NCI-H1092 (cell line): ENCODE measurements around the gene HDAC7.

Experiments
- DNase-seq: peaks from one replicate; lab custom pipeline; 2025; lab: John Stamatoyannopoulos, UW

HDAC7 gene

DNA sequence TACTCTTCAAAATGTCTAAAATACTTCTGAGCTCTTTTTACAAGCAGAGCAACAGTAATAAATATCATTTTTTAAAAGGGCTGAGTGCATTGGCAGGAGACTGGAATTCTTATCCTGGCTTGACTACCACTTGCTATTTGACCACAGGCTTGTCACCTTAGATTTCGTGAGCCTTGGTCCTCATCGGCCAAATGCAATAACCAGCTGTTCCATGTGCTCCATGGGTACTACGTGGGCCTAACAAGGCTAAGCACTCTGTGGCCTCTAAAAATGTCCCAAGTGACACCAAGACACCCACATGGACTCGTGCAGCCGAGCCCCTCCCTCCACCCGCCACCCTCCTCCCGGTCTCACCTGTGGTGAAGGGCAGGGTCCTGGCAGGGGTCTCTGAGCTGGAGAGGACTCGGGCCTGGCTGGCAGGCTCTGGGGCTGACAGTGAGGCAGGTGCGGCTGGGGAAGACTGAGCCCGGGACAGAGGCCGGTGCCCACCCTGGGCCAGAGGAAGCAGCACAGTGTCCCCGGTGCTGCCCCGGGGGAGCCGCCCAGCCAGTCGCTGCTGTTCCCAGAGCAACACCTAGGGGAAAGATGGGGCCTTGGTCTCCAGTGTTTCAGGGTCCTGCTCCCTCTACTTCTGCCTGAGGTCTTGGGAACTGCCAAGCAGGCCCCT, 26.6 kb downstream of the HDAC7 start:
- no peak for DNase-seq

DNA sequence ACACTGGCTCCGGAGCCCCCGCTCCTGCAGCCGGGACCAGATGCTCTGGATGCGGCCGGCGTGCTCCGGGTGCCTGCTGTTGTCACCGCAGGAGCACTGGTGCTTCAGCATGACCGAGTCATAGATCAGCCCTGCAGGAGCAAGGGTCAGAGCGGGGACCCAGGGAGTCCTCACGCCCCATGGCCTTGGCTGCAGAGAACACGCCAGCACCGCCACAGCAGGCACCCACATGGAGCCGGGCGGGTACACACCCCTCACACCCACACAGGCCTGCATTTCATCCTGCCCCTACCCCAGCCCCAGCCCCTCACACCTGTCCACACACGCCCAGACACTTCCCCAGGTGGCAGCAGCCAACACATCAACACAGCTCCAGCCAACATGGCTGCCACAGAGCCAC, 27.8 kb downstream of the HDAC7 start:
- DNase-seq: no peak

GRCh38 chr12:47791351-47791746, 28.4 kb downstream of the HDAC7 start:
- no peak for DNase-seq

DNA sequence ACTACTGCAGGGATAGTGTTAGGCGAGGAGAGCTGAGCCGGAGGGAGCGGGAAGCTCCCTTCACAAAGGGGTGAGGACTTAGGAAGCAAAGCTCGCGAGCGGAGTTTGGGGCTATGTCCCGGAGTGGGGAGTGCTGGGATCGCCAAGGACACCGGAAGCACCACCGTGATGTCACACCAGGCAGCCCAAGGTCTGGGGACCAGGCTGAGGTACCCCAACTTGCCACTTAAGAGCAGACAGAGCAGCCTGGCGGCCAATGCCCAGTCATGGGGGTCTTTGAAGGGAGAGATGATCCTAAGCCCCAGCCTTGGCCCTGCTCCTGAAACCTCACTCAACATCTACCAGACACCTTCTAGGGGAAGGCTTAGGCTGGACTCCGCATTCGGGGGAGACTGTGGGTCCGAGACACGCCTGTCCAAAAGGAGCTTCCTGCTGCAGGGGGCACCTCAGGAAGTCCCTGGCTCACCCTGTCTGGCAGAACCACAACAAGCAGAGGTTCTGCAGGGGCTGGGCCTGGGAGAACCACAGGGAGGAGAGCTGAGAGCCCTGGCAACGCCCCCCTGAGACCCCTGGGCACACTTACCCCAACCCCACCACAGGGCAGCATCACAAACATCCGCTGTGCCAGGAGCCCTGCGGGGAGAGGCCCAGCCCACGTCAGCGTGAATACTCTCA, 28.9 kb downstream of the HDAC7 start:
- no peak for DNase-seq

DNA sequence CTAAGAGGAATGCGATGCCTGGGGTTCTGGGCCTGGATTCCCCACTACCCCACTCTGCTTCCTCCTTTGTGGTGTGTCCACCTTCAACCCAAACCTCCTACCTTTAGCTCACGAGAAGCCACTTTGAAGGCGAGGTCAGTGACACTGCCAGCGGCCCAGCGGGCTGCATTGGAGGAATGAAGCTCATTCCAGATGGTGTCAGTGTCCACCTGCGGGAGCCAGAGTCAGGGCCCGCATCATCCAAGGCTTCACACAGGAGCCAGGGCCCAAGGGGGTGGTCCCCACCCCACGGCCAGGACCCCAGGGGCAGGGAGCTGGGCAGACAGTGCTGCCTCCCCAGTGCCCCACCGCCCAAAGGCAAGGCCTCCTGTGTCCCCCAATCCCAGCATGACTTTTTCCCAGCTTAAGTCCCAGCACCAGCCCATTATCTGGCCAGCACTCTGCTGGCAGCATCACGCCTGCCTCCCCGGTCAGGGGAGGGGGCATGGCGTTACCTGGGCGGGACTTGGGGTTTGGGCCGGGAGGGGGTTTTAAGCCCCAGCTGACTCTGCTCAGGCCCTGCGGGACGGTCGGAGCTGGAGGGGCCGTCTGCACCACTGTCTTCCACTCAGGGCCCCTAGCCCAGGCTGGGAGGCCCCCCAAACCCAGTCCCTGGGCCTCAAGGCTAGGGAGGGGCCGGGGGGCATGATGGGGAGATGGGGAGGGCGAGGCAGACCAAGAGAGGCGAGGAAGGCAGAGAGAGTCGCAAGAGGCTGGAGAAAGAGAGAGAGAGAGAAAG, 29.8 kb downstream of the HDAC7 start:
- no peak for DNase-seq

- DNase-seq: no peak
These were observed 30.6 kb downstream of the HDAC7 start for GRCh38 chr12:47789141-47789540.

DNA sequence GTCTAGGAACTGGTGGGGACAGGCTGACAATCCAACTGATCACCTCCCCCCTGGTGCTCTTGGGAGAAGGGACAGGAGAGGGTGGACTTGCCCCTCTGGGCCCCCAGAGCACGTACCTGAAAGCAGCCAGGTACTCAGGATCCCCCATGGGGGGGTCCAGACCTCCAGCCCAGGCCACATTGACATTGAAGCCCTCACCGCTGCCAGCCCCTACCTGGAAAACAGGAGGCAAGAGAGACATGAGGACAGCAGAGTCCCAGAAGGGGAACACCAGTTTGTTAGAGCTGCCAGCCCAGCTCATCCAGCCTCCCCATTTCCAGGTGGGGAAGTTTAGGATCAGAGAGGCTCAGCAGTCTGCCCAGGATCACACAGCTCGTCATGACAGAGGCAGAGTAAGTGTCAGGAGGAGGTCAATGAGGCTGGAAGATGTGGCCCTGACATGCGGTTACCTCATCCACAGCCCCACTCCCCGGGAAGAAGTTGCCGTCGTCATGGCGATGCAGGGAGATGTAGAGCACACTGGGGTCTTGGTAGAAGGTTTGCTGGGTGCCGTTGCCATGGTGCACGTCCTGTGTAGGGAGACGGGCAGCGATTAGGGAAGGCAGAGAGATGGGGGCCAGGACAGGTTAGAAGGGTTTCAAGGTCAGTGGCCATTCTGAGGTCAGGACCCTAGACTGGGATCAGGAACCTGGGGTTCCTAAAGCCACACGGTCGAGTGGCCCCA, 31.9 kb downstream of the HDAC7 start:
- DNase-seq: no peak

GRCh38 chr12:47786662-47787280, 32.9 kb downstream of the HDAC7 start:
- no peak for DNase-seq

- no peak for DNase-seq
These were observed 33.6 kb downstream of the HDAC7 start for GRCh38 chr12:47785887-47786661.

DNA sequence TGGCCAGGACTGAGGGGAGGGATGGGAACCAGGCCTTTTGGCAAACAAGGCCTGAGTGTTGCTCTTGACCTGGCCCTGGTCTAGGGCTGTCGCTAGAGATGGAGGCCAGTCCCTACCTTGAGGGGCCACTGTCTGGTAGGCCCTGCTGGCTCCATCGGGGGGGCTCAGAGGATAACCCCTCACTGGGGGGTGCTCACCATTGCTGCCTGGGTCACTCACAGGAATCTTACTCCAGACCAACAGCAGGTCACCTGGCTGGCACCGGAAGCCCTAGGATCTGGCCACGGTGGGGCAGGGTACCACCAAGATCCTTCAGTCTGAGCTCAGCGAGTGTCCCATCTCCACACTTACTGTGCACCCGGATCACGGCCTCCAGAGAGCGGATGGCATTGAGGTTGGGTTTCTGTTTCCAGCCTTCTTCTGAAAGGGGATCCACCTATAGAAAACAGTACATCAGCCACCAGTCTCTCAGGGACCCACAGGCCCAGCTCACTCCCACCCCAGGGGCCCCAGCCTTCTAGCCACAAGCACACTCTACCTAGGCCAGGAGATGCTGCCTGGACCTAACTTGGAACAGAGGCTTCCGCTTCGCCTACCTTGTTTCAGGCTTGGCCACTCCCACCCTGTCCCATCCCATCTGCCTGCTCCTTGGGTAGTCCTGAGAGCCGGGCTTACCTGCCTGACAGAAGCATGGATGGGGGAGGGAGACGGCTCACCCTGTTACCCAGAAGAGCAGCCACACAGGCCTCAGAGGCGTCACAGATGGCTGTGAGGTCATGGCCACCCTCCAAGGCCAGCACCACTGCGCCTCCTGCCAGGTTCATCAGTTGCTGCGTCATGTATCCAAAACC, 34.4 kb downstream of the HDAC7 start:
- no peak for DNase-seq

DNA sequence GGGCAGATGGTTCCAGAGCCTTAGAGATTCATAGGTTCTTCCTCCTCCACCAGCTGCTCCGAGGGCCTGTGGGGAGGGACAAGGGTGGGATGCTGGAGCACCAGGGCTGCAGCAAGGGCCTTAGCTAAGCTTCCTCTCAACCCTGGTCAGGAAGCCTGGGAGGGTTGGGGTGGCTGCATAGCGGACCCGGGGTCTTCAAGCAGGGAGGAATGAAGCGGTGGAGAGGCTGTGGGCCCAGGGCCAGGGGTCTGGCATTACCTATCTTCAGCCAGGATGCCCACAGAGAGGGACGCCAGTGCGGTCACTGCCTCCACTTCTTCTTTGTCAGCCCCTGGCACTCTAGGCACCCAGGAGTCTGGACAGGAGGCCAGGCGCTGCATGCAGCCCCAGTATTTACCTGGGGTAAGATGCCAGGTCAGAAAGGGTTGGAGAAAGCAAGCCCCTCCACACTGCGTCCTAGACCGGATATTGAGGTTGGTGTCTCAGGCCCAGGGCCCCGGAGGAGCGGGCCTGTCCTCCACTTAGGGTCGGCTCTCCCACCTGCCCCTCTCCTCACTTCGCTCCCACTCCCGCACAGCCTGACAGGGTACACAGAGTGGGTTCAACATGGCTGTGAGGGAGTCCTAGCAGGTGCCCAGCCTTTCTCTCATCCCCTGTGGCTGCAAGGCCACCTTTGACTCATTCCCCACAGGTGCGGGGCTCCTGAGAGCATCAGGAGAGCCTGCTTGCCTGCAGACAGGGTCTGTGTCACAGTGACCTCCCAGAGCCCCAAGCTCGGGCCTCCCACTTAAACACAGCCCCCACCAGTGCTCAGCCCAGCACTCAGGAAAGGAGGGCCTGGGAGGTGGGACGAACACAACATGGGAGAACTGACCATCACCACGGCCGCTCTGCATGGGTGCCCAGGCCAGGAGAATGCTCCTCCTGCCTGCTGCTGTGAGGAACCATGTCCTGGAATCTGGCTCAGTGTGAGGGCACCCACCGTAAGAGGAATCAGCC, 35.6 kb downstream of the HDAC7 start:
- no peak for DNase-seq

DNA sequence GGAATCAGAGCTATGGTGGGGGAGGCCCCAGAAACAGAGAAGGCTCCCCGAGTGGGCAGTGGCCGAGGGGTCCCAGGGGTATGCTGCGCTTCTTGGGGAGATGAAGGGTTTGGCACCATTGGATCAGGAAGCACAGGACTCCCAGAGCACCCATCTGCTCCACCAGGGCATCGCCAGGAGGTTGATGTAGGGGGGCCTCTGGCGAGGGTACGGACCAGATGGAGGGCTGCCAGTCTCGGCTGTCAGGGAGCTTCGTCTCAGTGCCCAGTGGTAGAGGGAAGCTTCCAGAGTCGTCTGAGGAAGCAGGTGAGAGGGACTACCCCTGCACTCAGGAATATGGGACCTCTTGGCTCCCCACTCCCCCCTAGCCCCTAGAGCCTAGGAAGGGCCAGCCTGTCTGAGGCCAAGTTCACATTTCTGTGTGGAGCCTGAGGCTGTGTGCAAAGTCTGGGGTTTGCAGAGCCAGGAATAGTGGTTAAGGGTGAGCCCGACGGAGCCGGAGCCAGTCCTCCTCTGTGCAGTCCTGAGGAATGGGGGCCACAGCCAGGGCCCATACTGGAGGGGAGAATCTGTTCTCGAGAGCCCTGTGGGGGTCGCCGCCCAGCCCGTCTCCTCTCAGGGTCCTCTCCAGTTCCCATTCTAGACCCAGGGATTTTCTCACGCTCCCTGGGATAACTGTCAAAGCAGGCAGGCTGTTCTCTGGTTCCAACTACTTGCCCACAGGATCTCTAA, 36.5 kb downstream of the HDAC7 start:
- DNase-seq: no peak

GRCh38 chr12:47782372-47782770, 37.3 kb downstream of the HDAC7 start:
- no peak for DNase-seq

- DNase-seq: no peak
These were observed 38.0 kb downstream of the HDAC7 start for GRCh38 chr12:47781479-47782371.

GRCh38 chr12:47779943-47780504, 39.7 kb downstream of the HDAC7 start:
- no peak for DNase-seq

GRCh38 chr12:47779301-47779942, 40.3 kb downstream of the HDAC7 start:
- peak; percentile 84 for DNase-seq
